GM18951 (cell line): Measurements from ENCODE around the gene MT2A.
"Not testable (repeated sequence)": the region's sequence is repeated elsewhere in the genome, so short reads cannot be mapped to it uniquely, and the experiment has no call there.

ENCODE experiments used
- POLR2A ChIP-seq: IDR thresholded peaks from 4 replicates; pipeline ENCODE4 v1.6.1; 2011; ENCODE audit warnings: mild to moderate bottlenecking; ENCODE audit not compliant: insufficient read length, insufficient read depth; ENCODE audit errors: extremely low read depth
- in situ Hi-C: fragments of 300-500 bp; cut with MboI; formaldehyde crosslinking; loops from one replicate; pipeline ENCODE4 v1.12.0; 2022; ENCODE audit warnings: low sequenced_read_pairs, mixed read lengths, inconsistent platforms; ENCODE audit not compliant: unreplicated experiment

The MT2A gene

DNA sequence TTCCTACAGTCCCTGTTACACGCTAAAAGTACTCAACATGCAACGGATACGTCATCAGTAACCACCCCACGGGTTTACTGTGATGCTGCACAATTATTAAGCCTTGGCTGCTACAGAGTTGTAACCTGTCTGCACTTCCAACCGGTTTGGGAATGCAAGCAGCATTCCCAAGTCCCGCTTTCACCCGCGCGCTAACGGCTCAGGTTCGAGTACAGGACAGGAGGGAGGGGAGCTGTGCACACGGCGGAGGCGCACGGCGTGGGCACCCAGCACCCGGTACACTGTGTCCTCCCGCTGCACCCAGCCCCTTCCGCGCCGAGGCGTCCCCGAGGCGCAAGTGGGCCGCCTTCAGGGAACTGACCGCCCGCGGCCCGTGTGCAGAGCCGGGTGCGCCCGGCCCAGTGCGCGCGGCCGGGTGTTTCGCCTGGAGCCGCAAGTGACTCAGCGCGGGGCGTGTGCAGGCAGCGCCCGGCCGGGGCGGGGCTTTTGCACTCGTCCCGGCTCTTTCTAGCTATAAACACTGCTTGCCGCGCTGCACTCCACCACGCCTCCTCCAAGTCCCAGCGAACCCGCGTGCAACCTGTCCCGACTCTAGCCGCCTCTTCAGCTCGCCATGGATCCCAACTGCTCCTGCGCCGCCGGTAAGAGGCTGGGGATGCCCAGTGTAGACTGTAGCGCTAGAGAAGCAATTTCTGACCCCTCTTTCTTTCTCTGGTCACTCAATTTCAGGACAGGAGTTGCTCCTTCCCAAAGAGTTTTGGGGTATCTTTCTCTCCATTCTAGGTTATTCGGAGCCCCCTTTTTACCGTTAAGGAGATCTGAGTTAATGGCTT lies at the start of gene MT2A:
Gene MT2A (plus strand): TSS at position 542 of the 833 bp plus-strand sequence. CDS start 72 bp downstream, at position 614.
- in situ Hi-C loops: no loop called here
- TF ChIP-seq POLR2A: peak; percentile 88

DNA sequence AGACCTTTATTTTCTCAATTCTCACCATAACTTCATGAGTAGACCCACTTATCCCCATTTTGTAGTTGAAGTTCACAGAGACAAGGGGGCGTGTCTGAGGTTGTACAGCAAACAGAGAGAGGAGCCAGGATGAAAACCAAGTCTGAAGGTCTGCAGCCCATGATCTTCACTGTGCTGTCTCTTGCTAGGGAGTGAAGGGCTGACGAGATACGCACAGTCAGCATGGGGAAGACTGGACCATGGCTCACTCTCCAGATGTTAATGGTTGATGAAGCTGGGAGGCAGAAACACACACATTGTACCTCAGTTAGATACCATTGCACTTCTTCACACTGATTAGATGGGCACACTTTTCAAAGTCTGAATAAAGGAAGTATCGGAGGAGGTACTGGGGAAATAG lies 49.3 kb upstream of the MT2A start:
- in situ Hi-C loops: no loop called here

DNA sequence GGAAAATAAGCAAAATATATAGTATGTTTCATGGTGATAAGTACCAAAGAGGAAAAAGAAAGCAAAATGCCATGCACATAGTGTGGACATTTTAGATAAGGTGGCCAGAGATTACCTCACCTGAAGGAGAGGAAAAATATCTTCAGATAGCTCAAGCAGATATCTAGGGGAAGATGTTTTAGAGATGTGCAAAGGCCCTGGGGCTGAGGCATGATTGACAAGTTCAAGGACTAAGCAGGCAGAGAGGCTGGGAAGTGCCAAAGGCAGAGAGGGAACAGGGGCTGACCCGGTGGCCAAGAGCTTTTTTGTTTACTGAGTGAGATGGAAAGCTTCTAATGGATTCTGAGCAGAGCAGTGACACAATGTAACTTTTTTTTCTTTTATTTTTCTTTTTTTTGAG lies 47.9 kb upstream of the MT2A start:
- in situ Hi-C loops: no loop called here
- TF ChIP-seq POLR2A: no peak

More for the DNA sequence above, 49.3 kb upstream of the MT2A start:
- TF ChIP-seq POLR2A: no peak

DNA sequence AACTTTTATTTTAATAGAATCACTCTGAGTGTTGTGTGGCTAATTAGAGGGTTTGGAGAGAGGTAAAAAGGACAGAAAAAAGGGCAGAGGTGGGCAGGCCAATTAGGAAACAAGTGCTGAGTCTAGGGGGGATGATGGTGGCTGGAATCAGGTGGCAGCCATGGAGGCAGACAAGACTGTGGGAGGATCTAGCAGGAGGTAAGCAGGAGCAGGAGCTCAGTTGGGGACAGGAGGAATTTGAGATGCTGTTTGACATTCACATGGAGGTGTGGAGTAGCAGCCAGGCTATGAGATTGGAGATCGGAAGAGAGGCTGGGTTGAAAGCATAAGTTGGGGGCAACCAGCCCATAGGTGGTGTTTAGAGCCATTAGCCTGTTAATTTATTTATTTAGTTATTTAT lies 47.3 kb upstream of the MT2A start:
- in situ Hi-C loops: no loop called here
- no peak for TF ChIP-seq POLR2A

DNA sequence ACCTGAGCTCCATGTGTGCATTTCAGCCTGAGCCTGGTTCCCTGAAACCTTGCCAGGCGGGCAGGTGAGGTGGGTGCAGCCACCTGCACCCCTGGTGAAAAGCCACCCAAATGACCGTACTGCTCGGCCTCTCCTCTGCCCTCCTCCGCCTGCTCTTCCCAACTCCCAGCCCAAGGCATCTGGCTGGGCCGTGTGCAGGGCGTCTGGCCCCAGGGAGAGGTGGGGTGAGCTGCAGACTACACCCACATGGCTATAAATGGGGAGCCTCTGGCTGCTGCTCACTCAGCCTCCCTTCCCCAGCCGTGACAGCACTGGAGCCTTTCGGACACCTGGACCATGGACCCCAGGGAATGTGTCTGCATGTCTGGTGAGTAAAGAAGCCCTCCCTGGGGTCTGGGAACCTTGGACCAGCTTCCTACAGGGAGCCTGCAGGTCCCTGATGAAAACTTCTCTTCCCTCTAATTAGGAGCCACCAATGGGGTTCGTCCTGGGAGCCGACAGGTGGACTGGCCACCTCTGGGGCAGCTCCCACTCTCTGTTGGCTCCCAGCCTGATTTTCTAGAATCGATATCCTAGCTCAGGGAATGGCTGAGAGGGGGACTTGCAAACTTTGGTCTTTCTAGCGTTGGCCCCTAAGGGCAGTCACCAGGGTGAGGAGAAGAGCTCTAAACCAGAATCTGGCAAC lies 43.4 kb upstream of the MT2A start, which contains the start of gene MT4:
Gene MT4 (plus strand): TSS at position 281 of the 685 bp plus-strand sequence. CDS start 56 bp downstream, at position 337.
- no peak for TF ChIP-seq POLR2A
- in situ Hi-C loops: no loop called here

DNA sequence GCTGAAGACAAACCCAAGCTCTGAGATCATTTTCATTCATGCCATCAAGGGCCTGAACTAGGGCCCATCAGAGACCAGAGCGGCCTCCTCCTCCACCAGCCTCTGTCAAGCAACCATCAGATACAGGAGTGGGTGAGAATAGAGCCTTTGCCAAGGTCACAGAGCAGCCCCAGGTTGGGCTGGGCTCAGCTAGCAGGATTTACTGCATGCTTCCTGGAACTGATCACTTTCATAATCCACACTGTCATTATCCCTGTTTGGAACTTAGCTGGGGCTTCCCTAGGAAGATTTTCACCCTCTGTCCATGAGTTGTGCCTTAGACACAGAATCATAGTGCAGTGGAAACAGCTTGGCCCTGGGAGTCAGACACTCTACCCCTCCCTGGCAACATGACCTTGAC lies 38.4 kb upstream of the MT2A start:
- TF ChIP-seq POLR2A: no peak
- in situ Hi-C loops: no loop called here

DNA sequence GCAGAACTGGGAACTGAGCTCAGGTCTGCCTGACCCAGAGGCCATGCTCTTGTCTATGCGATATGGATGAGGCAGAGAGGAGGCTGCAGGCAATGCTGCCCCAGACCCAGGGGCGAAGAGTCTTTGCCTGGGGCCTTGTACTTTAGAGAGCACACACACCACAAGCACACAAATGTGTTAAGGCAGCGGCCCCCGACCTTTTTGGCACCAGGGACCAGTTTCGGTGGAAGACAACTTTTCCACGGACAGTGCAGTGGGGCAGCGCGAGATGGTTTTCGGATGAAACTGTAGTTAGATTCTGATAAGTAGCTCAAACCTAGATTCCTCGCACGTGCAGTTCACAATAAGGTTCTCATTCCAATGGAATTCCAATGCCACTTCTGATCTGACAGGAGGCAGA lies 36.9 kb upstream of the MT2A start:
- no peak for TF ChIP-seq POLR2A
- in situ Hi-C loops: no loop called here

DNA sequence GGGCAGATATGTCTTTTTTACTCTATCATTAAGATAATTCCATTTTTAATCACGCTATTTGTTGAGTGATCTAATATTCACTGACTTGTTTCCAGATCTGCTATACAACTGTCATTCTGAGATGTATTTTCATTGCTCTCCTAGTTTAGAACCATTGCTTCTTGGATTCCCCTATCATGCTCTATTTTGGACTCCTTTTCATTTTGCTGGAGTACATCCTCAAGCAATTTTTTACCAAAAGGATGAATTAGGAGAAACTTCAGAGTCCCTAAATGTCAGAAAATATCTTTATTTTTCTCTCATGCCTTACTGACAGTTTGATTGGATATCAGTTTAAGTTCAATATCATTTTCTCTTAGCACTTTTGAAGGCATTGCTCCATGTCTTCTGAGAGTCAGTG lies 33.8 kb upstream of the MT2A start:
- in situ Hi-C loops: loop anchor here (5.0 kb wide), 1 partner anchor 123 kb away; no protein-coding TSS in a partner anchor
- TF ChIP-seq POLR2A: no peak

DNA sequence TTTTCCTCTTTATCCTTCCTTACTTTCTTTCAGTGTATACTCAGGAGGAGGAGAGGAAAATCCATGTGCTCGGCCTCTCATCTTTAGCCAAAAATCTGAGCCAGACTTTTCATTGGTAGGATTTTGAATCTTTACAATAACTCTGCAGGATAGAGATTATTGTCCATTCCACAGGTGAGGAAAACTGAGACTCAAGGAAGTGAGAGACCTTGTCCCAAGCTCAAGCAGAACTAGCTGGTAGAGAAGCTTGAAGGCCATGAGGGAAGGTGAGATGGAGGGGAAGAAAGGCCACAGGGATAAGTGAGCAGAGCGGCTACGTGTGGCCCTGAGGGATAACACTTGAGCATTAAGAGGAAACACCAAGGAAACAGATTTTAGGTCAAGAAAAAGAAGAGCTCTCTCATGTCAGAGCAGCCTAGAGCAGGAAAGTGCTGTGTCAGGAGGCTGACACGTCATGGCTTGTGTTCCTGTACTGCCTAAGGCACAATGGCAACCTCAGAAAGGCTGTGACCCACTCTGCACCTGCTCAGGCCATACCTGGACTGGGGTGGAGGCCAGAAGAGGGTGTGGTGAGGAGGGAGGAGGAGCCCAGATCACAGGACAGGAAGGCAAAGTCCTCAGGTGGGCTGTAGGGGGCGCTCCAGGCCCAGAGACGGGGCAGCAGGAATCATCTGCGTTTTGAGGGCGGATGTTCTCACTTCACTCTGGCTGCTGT lies 31.6 kb upstream of the MT2A start:
- in situ Hi-C loops: loop anchor here (5.0 kb wide), 1 partner anchor 121 kb away; no protein-coding TSS in a partner anchor
- no peak for TF ChIP-seq POLR2A

DNA sequence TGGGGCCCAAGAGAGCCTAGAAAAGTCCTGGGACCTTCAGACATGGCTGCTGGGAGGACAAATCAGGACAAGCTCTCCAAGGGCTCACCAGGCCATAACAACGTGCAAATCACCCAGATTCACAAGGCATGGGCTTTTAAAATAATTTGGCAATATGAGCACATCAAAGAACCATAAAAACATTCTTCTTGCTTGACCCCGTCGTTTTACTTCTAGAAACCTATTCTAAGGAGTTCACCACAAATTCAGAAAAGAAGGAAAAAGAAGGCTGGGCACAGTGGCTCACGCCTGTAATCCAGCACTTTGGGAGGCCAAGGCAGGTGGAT lies 31.1 kb upstream of the MT2A start:
- no peak for TF ChIP-seq POLR2A
- in situ Hi-C loops: loop anchor here (5.0 kb wide), 1 partner anchor 120 kb away; no protein-coding TSS in a partner anchor

DNA sequence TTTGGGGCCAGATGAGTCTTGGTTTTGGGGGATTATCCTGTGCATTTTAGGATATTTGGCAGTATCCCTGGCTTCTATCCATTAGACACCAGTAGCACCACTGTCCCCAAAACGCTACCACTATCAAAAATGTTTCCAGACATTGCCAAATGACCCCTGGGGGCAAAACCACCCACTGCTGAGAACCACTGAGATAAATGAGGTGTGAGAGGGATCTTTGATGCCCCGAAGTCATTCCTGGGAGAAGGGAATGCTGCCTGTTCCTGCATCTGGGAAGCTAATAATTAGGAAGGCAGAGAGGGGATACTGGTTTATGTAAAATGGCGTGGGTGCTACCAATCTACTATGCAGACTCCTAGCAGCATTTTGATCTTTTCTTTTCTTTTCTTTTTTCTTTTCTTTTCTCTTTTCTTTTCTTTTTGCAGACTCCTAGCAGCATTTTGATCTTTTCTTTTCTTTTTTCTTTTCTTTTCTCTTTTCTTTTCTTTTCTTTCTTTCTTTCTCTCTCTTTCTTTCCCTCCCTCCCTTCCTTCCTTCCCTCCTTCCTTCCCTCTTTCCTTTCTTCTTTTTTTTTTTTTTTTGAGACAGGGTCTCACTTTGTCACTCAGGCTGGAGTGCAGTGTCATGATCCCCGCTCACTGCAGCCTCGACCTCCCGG lies 27.9 kb upstream of the MT2A start:
- TF ChIP-seq POLR2A: no peak
- in situ Hi-C loops: no loop called here

DNA sequence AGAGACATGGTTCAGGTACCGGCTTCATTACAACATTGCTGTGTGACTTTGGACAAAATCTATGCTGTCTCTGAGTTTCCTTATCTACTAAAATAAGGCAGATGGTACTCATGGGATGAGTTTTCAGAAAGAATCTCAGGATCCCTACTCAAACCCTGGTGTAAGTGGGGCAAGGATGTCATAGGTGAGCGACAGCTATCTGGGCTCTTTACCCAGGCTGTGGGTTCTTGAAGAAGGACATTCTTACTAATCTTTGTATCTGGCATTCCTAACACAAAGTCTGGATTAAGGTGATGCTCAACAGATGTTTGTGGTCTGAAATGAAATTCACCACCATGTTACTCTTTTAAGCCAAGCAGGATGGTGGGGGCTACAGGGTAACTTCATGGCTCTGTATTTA lies 25.5 kb upstream of the MT2A start:
- in situ Hi-C loops: not testable (repeated sequence)
